Measurements from ENCODE around the gene SUN5.

SUN5 gene

DNA sequence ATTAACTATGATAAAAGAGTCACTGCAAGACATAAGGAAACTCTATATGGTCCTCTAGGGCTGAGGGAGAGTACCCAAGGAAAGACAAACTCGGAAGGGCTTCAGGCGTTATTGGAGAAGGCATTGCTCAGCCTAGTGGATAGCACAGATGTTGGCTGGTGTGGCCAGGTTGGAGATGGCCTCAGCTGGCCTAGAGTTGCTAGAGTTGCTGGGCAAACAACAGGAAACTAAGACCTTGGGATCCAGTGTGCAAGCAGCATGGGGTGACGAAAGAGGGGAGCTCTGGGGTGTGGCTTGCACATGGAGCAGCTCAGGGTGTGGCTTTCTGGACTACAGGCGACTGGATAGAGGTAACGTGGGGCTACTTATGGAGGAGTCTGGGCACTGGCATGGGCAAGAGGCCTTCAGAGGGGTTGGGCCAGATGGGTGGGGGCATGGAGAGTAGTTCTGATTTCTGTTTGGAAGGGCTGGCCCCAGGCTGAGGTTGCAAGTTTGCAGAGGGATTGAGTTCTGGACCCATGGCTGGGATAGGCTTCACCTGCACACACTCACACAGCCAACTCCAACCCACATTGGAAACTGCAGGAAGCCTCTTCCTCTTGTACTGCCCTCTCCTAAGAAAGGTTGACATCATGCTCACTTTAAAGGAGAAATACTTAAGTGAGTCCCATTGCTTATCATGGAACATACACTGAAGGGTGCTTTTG is 22.0 kb upstream of the SUN5 start:
- Histone ChIP-seq H3K9me3 (ENCODE audit: control insufficient read depth, insufficient read depth, low read depth, low read length) (no peaks in the 10 kb centered on the region), H3K4me3 (ENCODE audit: low read depth, low read length) (no peak overlapping the region), H3K36me3 (ENCODE audit: control insufficient read depth, insufficient read depth, low read length) (no peaks in the 10 kb centered on the region), H3K27me3 (ENCODE audit: control insufficient read depth, insufficient read depth, low read length) (no peaks in the 10 kb centered on the region), H3K4me1 (ENCODE audit: control insufficient read depth, insufficient read depth, low read length) (peaks cover 5% of the 10 kb centered on the region; the same call in 1 of the 2 replicates), H3K9ac (ENCODE audit: low read length) (no peak overlapping the region), H3K27ac (ENCODE audit: low read depth, low read length) (no peak overlapping the region)

DNA sequence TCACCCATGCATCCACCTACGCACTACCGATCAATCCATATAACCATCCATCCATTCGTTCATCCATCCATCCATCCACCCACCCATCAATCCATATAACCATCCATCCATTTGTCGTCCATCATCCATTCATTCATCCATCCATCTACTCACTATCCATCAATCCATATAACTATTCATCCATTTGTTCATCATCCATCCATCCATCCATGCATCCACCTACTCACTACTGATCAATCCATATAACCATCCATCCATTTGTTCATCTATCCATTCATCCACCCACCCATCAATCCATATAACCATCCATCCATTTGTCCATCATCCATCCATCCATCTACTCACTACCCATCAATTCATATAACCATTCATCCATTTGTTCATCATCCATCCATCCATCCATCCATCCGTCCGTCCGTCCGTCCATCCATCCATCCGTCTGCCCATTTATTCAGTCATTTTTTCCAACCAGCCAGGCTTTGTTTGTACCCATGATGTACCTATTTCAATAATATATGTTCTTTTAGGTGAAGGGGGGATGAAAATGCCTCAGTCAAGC is 21.2 kb upstream of the SUN5 start:
- Histone ChIP-seq H3K9ac (ENCODE audit: low read length) (no peak overlapping the region), H3K9me3 (ENCODE audit: control insufficient read depth, insufficient read depth, low read depth, low read length) (no peaks in the 10 kb centered on the region), H3K36me3 (ENCODE audit: control insufficient read depth, insufficient read depth, low read length) (no peaks in the 10 kb centered on the region), H3K27me3 (ENCODE audit: control insufficient read depth, insufficient read depth, low read length) (no peaks in the 10 kb centered on the region), H3K27ac (ENCODE audit: low read depth, low read length) (no peak overlapping the region), H3K4me3 (ENCODE audit: low read depth, low read length) (no peak overlapping the region), H3K4me1 (ENCODE audit: control insufficient read depth, insufficient read depth, low read length) (peaks cover 5% of the 10 kb centered on the region; the same call in 1 of the 2 replicates)

DNA sequence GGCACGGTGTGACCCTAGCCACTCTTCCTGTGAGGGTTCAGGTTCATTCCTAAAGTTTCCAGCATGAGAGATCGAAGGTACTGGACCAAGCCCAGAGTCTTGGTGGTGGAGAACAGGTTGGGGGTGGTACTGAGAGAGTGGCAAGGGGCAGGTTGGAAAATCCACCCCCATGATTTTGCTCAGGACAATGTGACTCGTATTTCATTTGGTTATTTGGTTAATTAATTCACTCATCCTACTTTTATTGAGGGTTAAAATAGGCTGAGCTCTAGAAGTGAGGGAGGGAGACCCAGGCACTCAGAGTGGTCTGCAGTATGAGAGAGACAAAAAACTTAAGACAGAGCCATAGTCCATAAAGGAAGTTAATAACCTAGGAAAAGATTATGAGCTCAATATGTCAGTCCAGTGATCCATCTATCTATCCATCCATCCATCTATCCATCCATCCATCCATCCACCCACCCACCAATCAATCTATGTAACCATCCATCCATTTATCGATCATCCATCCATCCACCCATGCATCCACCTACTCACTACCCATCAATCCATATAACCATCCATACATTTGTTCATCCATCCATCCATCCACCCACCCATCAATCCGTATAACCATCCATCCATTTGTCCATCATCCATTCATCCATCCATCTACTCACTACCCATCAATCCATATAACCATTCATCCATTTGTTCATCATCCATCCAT is 20.5 kb upstream of the SUN5 start:
- H3K27me3 ChIP-seq (ENCODE audit: control insufficient read depth, insufficient read depth, low read length): no peaks in the 10 kb centered on the region

DNA sequence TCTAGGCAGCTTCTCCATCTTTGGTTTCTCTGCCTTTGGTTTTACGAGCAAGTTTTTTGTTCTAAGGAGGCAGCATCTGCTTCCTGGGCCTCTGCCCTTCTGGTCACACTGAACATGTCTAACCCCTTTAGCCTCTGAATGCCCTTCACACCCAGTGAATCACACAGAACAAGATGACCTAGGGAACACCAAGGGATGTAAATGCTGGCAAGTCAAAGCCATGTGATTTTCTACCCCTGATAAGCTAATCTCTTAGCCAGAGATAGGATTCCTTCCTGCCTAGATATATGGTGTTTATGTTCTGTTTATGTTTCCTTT is 20.0 kb upstream of the SUN5 start:
- Histone ChIP-seq H3K36me3 (ENCODE audit: control insufficient read depth, insufficient read depth, low read length) (no peaks in the 10 kb centered on the region), H3K9me3 (ENCODE audit: control insufficient read depth, insufficient read depth, low read depth, low read length) (no peaks in the 10 kb centered on the region), H3K27ac (ENCODE audit: low read depth, low read length) (no peak overlapping the region), H3K9ac (ENCODE audit: low read length) (no peak overlapping the region), H3K27me3 (ENCODE audit: control insufficient read depth, insufficient read depth, low read length) (no peaks in the 10 kb centered on the region), H3K4me1 (ENCODE audit: control insufficient read depth, insufficient read depth, low read length) (peaks cover 5% of the 10 kb centered on the region; the same call in 1 of the 2 replicates), H3K4me3 (ENCODE audit: low read depth, low read length) (no peak overlapping the region)

More for the DNA sequence above, 20.5 kb upstream of the SUN5 start:
- Histone ChIP-seq H3K36me3 (ENCODE audit: control insufficient read depth, insufficient read depth, low read length) (no peaks in the 10 kb centered on the region), H3K4me1 (ENCODE audit: control insufficient read depth, insufficient read depth, low read length) (peaks cover 5% of the 10 kb centered on the region; the same call in 1 of the 2 replicates), H3K4me3 (ENCODE audit: low read depth, low read length) (no peak overlapping the region), H3K9me3 (ENCODE audit: control insufficient read depth, insufficient read depth, low read depth, low read length) (no peaks in the 10 kb centered on the region), H3K9ac (ENCODE audit: low read length) (no peak overlapping the region), H3K27ac (ENCODE audit: low read depth, low read length) (no peak overlapping the region)

DNA sequence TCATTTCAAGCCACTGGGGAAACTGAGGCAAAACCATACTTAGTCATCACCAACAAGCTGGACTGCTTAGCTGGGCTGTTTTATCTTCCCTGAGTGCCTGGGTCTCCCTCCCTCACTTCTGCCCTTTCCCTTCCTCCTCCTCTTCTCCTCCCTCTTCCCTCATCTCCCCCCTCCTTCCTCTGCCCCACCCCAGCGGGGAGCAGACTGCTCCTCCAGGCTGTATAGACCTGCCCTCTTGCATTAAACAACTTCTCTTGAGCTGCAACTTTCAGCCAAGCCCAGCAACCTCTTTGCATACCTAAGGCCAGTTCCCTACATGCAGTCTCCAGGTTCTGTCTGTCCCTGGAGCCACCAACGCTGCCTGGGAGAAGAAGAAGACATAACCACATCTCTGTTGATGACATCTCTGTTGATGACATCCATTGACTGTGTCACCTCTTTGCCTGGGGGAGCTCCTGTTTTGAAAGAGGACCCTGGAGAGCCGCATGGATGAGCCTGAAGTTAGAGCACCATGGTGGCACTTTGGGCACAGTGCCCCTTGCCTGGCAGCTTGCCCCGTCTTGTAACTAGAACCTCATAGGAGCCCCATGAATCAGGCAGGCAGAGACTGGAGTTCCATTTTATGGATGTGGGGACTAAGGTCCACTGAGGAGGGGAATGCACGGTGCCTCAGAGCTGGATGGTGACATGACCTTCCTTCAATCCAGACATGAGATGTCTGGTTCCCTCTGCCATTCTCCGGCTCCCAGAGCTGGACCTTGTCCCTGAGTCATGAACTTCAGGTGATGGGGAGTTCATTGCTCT is 19.4 kb upstream of the SUN5 start:
- H3K27me3 ChIP-seq (ENCODE audit: control insufficient read depth, insufficient read depth, low read length): no peaks in the 10 kb centered on the region
- H3K9ac ChIP-seq (ENCODE audit: low read length): no peak overlapping the region
- H3K9me3 ChIP-seq (ENCODE audit: control insufficient read depth, insufficient read depth, low read depth, low read length): no peaks in the 10 kb centered on the region
- H3K27ac ChIP-seq (ENCODE audit: low read depth, low read length): no peak overlapping the region
- H3K4me3 ChIP-seq (ENCODE audit: low read depth, low read length): no peak overlapping the region
- peaks cover 5% of the 10 kb centered on the region; the same call in 1 of the 2 replicates for H3K4me1 ChIP-seq (ENCODE audit: control insufficient read depth, insufficient read depth, low read length)
- no peaks in the 10 kb centered on the region for H3K36me3 ChIP-seq (ENCODE audit: control insufficient read depth, insufficient read depth, low read length)

DNA sequence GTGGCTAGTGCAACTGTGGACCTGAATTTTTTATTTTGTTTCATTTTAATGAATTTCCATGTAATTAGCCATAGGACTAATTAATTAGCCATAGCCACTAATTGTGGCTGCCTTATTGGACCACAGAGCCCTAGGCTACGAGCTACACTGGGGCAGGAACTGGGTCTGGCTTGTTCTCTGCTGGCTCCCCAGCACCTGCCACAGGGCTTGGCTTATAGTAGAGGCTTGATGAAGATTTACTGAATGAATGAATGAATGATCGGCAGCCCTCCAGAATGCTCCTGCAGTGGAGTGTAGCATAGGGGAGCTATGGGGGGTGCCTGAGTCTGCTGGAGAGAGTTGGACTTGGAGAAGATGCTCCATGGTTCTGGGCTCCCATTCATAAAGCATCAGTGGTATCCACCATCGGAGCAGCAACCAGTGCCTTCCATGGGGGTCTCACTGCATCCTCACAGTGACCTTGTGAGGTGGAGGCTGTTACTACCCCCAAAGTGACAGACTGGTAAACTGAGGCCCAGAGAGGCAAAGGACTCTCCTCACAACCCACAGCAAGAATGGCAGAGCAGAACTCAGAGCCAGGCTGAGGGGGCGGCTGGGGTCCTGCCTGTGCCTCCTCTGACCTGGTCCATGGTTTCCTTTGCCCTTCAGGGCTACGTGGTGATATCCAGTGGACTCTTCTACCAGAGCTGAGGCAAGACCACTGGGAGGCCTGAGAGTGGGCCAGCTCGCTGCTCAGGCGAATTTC is 18.6 kb upstream of the SUN5 start:
- no peaks in the 10 kb centered on the region for H3K27me3 ChIP-seq (ENCODE audit: control insufficient read depth, insufficient read depth, low read length)
- no peak overlapping the region for H3K4me3 ChIP-seq (ENCODE audit: low read depth, low read length)
- H3K9ac ChIP-seq (ENCODE audit: low read length): no peak overlapping the region
- no peak overlapping the region for H3K27ac ChIP-seq (ENCODE audit: low read depth, low read length)
- H3K36me3 ChIP-seq (ENCODE audit: control insufficient read depth, insufficient read depth, low read length): no peaks in the 10 kb centered on the region
- H3K9me3 ChIP-seq (ENCODE audit: control insufficient read depth, insufficient read depth, low read depth, low read length): no peaks in the 10 kb centered on the region
- peaks cover 5% of the 10 kb centered on the region; the same call in 1 of the 2 replicates for H3K4me1 ChIP-seq (ENCODE audit: control insufficient read depth, insufficient read depth, low read length)

DNA sequence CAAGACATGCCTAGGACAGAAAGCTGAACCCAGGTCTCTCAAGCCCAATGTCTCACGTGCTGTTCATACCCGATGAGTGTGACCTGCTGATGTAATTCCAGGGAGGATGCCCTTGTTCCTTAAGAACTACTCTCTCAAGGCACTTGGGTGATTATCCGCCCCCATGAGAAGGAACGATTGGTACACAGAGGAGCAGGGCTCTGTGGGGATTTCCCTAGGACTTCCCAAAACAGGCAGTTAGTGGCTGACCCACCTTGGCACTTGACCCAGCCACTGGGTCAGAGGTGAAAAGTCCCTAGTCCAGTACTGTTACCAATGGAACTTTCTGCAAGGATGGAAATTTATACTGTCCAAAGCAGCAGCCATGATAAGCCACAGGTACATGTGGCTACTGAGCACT is 18.1 kb upstream of the SUN5 start:
- Histone ChIP-seq H3K36me3 (ENCODE audit: control insufficient read depth, insufficient read depth, low read length) (no peaks in the 10 kb centered on the region), H3K9me3 (ENCODE audit: control insufficient read depth, insufficient read depth, low read depth, low read length) (no peaks in the 10 kb centered on the region), H3K9ac (ENCODE audit: low read length) (no peak overlapping the region), H3K4me1 (ENCODE audit: control insufficient read depth, insufficient read depth, low read length) (peaks cover 5% of the 10 kb centered on the region; the same call in 1 of the 2 replicates), H3K27ac (ENCODE audit: low read depth, low read length) (no peak overlapping the region), H3K27me3 (ENCODE audit: control insufficient read depth, insufficient read depth, low read length) (no peaks in the 10 kb centered on the region), H3K4me3 (ENCODE audit: low read depth, low read length) (no peak overlapping the region)

DNA sequence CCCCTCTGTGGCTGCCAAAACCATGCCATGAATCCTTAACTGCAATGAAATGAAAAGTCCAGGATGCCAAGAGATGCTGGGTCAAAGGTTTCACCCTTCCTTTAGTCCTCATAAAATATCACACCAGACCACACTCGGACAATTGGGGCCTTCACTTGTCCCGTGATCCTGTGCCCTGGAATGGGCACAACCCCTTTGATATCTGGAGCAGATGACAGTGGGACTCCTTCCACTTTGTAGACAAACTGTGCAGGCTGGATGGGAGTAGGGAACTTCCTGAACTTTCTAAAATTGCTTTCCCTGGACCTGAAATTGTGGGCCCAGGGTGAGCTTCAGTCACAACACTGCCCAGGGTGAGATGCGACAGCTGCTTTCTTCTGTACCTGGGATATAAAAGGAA is 17.6 kb upstream of the SUN5 start:
- no peak overlapping the region for H3K4me3 ChIP-seq (ENCODE audit: low read depth, low read length)
- no peaks in the 10 kb centered on the region for H3K36me3 ChIP-seq (ENCODE audit: control insufficient read depth, insufficient read depth, low read length)
- H3K9ac ChIP-seq (ENCODE audit: low read length): no peak overlapping the region
- no peaks in the 10 kb centered on the region for H3K27me3 ChIP-seq (ENCODE audit: control insufficient read depth, insufficient read depth, low read length)
- peaks cover 5% of the 10 kb centered on the region; the same call in 1 of the 2 replicates for H3K4me1 ChIP-seq (ENCODE audit: control insufficient read depth, insufficient read depth, low read length)
- H3K9me3 ChIP-seq (ENCODE audit: control insufficient read depth, insufficient read depth, low read depth, low read length): no peaks in the 10 kb centered on the region
- no peak overlapping the region for H3K27ac ChIP-seq (ENCODE audit: low read depth, low read length)

DNA sequence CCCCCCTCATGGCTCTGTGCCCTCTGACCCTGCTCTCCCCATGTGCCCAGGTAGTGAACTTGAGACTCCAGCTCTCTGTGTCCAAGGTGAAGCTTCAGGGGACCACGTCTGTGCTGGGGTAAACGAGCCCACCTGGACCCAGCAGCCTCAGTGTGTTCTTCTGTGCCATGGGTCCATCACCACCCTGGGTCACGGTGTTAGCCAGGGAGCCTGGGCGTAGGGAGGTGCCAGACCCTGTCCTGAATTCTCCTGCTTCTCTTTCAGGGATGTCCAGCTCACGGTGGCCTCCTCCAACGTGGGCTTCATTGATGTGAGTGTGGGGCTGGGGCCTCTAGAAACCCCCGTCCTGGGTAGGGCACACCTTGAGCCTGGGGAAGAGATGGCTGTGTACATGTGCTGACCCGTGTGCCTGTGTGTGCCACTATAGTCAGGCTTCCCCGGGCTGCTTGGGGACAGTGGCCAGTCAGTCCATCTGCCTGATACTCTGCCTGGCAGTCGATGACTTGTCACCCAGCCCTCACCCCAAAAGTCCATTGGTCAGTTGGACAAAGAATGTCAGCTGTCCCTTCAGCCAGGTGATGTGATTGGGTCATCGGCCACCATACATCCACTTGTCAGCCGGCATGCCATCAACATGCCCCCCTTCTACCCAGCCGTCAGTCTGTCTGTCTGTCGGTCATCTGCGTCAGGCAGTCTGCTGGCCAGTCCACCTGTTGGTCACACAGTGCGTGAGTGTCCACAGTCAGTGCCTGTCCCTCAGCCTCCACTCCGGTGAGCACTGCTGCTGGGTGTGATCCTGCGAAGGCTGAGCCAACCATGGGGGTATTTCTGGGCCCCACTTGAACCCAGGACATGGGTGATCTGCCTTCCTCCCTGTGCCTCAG is 16.3 kb upstream of the SUN5 start:
- Histone ChIP-seq H3K27ac (ENCODE audit: low read depth, low read length) (no peak overlapping the region), H3K27me3 (ENCODE audit: control insufficient read depth, insufficient read depth, low read length) (no peaks in the 10 kb centered on the region), H3K9me3 (ENCODE audit: control insufficient read depth, insufficient read depth, low read depth, low read length) (no peaks in the 10 kb centered on the region), H3K4me1 (ENCODE audit: control insufficient read depth, insufficient read depth, low read length) (peaks cover 5% of the 10 kb centered on the region; the same call in 1 of the 2 replicates), H3K4me3 (ENCODE audit: low read depth, low read length) (no peak overlapping the region), H3K9ac (ENCODE audit: low read length) (no peak overlapping the region), H3K36me3 (ENCODE audit: control insufficient read depth, insufficient read depth, low read length) (no peaks in the 10 kb centered on the region)

Data from HUES6 (cell line).